Bronchial epithelial cell (primary cell): ENCODE results near the gene AMN. TPM values are rescaled to one million over a fixed set of nuclear protein-coding genes. Genes with fewer than 3 reads are reported as not detected.

Source experiments
- DNase-seq: peaks from one replicate; pipeline ENCODE4 v3.0.0-alpha.2; 2010; ENCODE audit warnings: low read depth
- FAIRE-seq: peaks from 2 replicates; lab custom pipeline; 2011; peaks lifted over from hg19 to GRCh38; lab: Jason Lieb, UNC
- H3K27me3 ChIP-seq: 2 replicates; pipeline ENCODE4 v1.5.1; 2011; ENCODE audit warnings: low read length; ENCODE audit not compliant: control insufficient read depth, insufficient read depth
- H3K36me3 ChIP-seq: 2 replicates; pipeline ENCODE4 v1.5.1; 2011; ENCODE audit warnings: low read length; ENCODE audit not compliant: control insufficient read depth, insufficient read depth
- H3K4me3 ChIP-seq: 2 replicates; pipeline ENCODE4 v1.5.1; 2011; ENCODE audit warnings: mild to moderate bottlenecking, low read depth, low read length, control low read depth
- CTCF ChIP-seq: IDR thresholded peaks from 2 replicates; pipeline ENCODE4 v1.5.1; 2011; ENCODE audit warnings: mild to moderate bottlenecking, moderate library complexity, low read length, control low read depth, inconsistent platforms; ENCODE audit not compliant: insufficient read depth, severe bottlenecking
- total RNA-seq: library from RNA; depleted of rRNA; stranded (reverse); fragments of >200 nt; gene quantifications from 2 replicates; pipeline ENCODE4 v1.2.1, GENCODE V29; 2014

Gene AMN
- total RNA-seq, 1 donor from 2014 or later: 4.2 TPM

GRCh38 chr14:102913341-102914211, 8.9 kb upstream of the AMN start:
- TF ChIP-seq CTCF: no peak
- DNase-seq (no peak), FAIRE-seq (no peak)
- Histone ChIP-seq H3K27me3 (no peaks in the 10 kb centered on the region), H3K4me3 (no peak overlapping the region), H3K36me3 (no peaks in the 10 kb centered on the region)

GRCh38 chr14:102914474-102915291, 7.8 kb upstream of the AMN start:
- no peak for TF ChIP-seq CTCF
- Histone ChIP-seq H3K36me3 (no peaks in the 10 kb centered on the region), H3K4me3 (no peak overlapping the region), H3K27me3 (no peaks in the 10 kb centered on the region)
- DNase-seq: no peak
- no peak for FAIRE-seq

- no peak for FAIRE-seq
- Histone ChIP-seq H3K4me3 (no peak overlapping the region), H3K36me3 (no peaks in the 10 kb centered on the region), H3K27me3 (no peaks in the 10 kb centered on the region)
- no peak for TF ChIP-seq CTCF
- DNase-seq: no peak
Observed at GRCh38 chr14:102915292-102916110, 7.0 kb upstream of the AMN start.

GRCh38 chr14:102916347-102917055, 6.0 kb upstream of the AMN start:
- TF ChIP-seq CTCF: no peak
- no peak for FAIRE-seq
- Histone ChIP-seq H3K4me3 (no peak overlapping the region), H3K36me3 (no peaks in the 10 kb centered on the region), H3K27me3 (no peaks in the 10 kb centered on the region)
- no peak for DNase-seq

- TF ChIP-seq CTCF: no peak
- peak; percentile 23 for FAIRE-seq
- no peaks in the 10 kb centered on the region for H3K27me3 ChIP-seq
- H3K36me3 ChIP-seq: no peaks in the 10 kb centered on the region
- no peak for DNase-seq
- no peak overlapping the region for H3K4me3 ChIP-seq
Observed at GRCh38 chr14:102917056-102917385, 5.4 kb upstream of the AMN start.
